HepG2 (cell line): ENCODE measurements around the gene TMEM125. TPM values are rescaled to one million over a fixed set of nuclear protein-coding genes. Genes with fewer than 3 reads are reported as not detected.

ENCODE experiments used
- ATF7-NPFF ChIP-seq: sonication (generic); formaldehyde crosslinking; IDR thresholded peaks from 2 replicates; pipeline ENCODE4 v1.8.1; 2023; ENCODE audit warnings: mild to moderate bottlenecking, low read depth, missing genetic modification reagents, moderate library complexity
- DMAP1 ChIP-seq: IDR thresholded peaks from 2 replicates; pipeline ENCODE4 v1.6.1; 2016
- ETV5 ChIP-seq: IDR thresholded peaks from 2 replicates; pipeline ENCODE4 v1.6.1; 2018; ENCODE audit warnings: missing biosample characterization, missing genetic modification reagents, inconsistent platforms, borderline replicate concordance
- GABPA ChIP-seq, 2 experiments: IDR thresholded peaks; 2 replicates each; pipeline ENCODE4 v1.6.1; 2011 to 2016; ENCODE audit warnings: low read depth in 2 of 2, low read length in 1 of 2, missing biosample characterization in 1 of 2, missing genetic modification characterization in 1 of 2
- HDAC2 ChIP-seq: sonication (generic); formaldehyde crosslinking; IDR thresholded peaks from 2 replicates; pipeline ENCODE4 v1.4.0; 2020; ENCODE audit warnings: missing genetic modification reagents
- NFRKB ChIP-seq: fragments of 450-650 bp; IDR thresholded peaks from 2 replicates; pipeline ENCODE4 v1.6.1; 2017
- RORA ChIP-seq: sonication (generic); formaldehyde crosslinking; IDR thresholded peaks from 2 replicates; pipeline ENCODE4 v1.5.0; 2020; ENCODE audit warnings: mild to moderate bottlenecking, missing genetic modification reagents, moderate library complexity
- SYNCRIP ChIP-seq: fragments of 200-400 bp; formaldehyde crosslinking; IDR thresholded peaks from 2 replicates; pipeline ENCODE4 v1.6.1; 2018; ENCODE audit warnings: mild to moderate bottlenecking, low read depth, low read length; ENCODE audit not compliant: insufficient read depth
- TBL1XR1 ChIP-seq: fragments of 150-350 bp; IDR thresholded peaks from 2 replicates; pipeline ENCODE4 v1.6.1; 2014; ENCODE audit warnings: borderline replicate concordance, low read length; ENCODE audit not compliant: partially characterized antibody
- ZFP62 ChIP-seq: sonication (generic); formaldehyde crosslinking; IDR thresholded peaks from 2 replicates; pipeline ENCODE4 v1.4.0; 2020; ENCODE audit warnings: missing genetic modification reagents
- ZFP82 ChIP-seq: sonication (generic); formaldehyde crosslinking; IDR thresholded peaks from 2 replicates; pipeline ENCODE4 v1.5.1; 2020; ENCODE audit warnings: mild to moderate bottlenecking, missing genetic modification reagents, borderline replicate concordance
- ZNF354B ChIP-seq: sonication (generic); formaldehyde crosslinking; IDR thresholded peaks from 2 replicates; pipeline ENCODE4 v1.8.0; 2022; ENCODE audit warnings: mild to moderate bottlenecking, missing genetic modification reagents
- ZNF629 ChIP-seq: sonication (generic); formaldehyde crosslinking; conservative IDR thresholded peaks from 2 replicates; pipeline ENCODE4 v1.5.0; 2020; ENCODE audit warnings: missing genetic modification reagents
- ZNF687 ChIP-seq: sonication (generic); formaldehyde crosslinking; IDR thresholded peaks from 2 replicates; pipeline ENCODE4 v1.5.1; 2020; ENCODE audit warnings: mild to moderate bottlenecking, missing genetic modification reagents, moderate library complexity
- polyA plus RNA-seq, 8 experiments: library from polyadenylated mRNA; depleted of rRNA in 3 of 8; stranded (reverse) in 7 of 8; unstranded in 1 of 8; fragments of >200 nt; fragmentation: Illumina TruSeq in 4 of 8; extraction: Trizol in 4 of 8; gene quantifications; 2 replicates each; pipeline versions ENCODE4 v1.2.1 to v1.2.3, GENCODE V29; 2011 to 2016; ENCODE audit warnings: low read depth in 4 of 8, missing spikeins in 1 of 8, mixed read lengths in 1 of 8; ENCODE audit not compliant: insufficient read depth in 1 of 8
- total RNA-seq, 5 experiments: library from RNA; depleted of rRNA; stranded (reverse); fragments of >200 nt; fragmentation: Illumina TruSeq; extraction: Trizol; gene quantifications; 2 replicates each; pipeline ENCODE4 v1.2.3, GENCODE V29; 2016; ENCODE audit warnings: low read depth in 1 of 5
- TF ChIP-seq, protein P1 (sequence below): sonication (generic); formaldehyde crosslinking; IDR thresholded peaks from 2 replicates; pipeline ENCODE4 v1.8.0; 2022; ENCODE audit warnings: mild to moderate bottlenecking, missing genetic modification reagents; ENCODE audit not compliant: insufficient replicate concordance
- TF ChIP-seq, protein P2 (sequence below): sonication (generic); formaldehyde crosslinking; IDR thresholded peaks from 2 replicates; pipeline ENCODE4 v1.4.0; 2020; ENCODE audit warnings: missing genetic modification reagents, borderline replicate concordance
- TF ChIP-seq, protein P3 (sequence below), 2 experiments: fragments of 450-650 bp in 1 of 2; sonication (generic) in 1 of 2; formaldehyde crosslinking; IDR thresholded peaks; 2 replicates each; pipeline versions ENCODE4 v1.5.0 to v1.8.0; 2020 to 2022; ENCODE audit warnings: mild to moderate bottlenecking in 1 of 2, missing genetic modification reagents in 1 of 2

TMEM125 gene
- total and polyA plus RNA-seq, 2 of the 13 experiments (the other 11 are each of a cell fraction or from before 2014, with no cell fraction given), result 0.03 TPM; not detected in 1

- TF ChIP-seq ETV5 (CRISPR knock-in tag), result peak; percentile 33; the same call in 1 of the 2 replicates
- peak; percentile 26; the same call in 1 of the 2 replicates for TF ChIP-seq ZNF687 (CRISPR knock-in tag)
- TF ChIP-seq ZFP62 (CRISPR knock-in tag), result no peak
- no peak for TF ChIP-seq DMAP1 (CRISPR knock-in tag)
- TF ChIP-seq ZNF354B (CRISPR knock-in tag), result no peak
- no peak for TF ChIP-seq NFRKB
- TF ChIP-seq, protein P1, sequence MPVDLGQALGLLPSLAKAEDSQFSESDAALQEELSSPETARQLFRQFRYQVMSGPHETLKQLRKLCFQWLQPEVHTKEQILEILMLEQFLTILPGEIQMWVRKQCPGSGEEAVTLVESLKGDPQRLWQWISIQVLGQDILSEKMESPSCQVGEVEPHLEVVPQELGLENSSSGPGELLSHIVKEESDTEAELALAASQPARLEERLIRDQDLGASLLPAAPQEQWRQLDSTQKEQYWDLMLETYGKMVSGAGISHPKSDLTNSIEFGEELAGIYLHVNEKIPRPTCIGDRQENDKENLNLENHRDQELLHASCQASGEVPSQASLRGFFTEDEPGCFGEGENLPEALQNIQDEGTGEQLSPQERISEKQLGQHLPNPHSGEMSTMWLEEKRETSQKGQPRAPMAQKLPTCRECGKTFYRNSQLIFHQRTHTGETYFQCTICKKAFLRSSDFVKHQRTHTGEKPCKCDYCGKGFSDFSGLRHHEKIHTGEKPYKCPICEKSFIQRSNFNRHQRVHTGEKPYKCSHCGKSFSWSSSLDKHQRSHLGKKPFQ (CRISPR knock-in tag), result no peak
- TF ChIP-seq ZNF629 (CRISPR knock-in tag), result no peak
- TF ChIP-seq TBL1XR1, result no peak
- TF ChIP-seq, protein P2, sequence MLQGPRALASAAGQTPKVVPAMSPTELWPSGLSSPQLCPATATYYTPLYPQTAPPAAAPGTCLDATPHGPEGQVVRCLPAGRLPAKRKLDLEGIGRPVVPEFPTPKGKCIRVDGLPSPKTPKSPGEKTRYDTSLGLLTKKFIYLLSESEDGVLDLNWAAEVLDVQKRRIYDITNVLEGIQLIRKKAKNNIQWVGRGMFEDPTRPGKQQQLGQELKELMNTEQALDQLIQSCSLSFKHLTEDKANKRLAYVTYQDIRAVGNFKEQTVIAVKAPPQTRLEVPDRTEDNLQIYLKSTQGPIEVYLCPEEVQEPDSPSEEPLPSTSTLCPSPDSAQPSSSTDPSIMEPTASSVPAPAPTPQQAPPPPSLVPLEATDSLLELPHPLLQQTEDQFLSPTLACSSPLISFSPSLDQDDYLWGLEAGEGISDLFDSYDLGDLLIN, result no peak
- no peak for TF ChIP-seq ZFP82 (CRISPR knock-in tag)
- TF ChIP-seq HDAC2 (CRISPR knock-in tag), result no peak
- TF ChIP-seq GABPA (IDR thresholded peaks at IDR 0.05; ENCODE audit: low read depth, low read length), result peak; percentile 42; the same call in 1 of the 2 replicates
- TF ChIP-seq GABPA (CRISPR knock-in tag; IDR thresholded peaks at IDR 0.05; ENCODE audit: low read depth), result peak; percentile 79
- TF ChIP-seq ATF7-NPFF (CRISPR knock-in tag), result no peak
- no peak for TF ChIP-seq RORA (CRISPR knock-in tag)
- TF ChIP-seq SYNCRIP, result no peak
- TF ChIP-seq, protein P3, sequence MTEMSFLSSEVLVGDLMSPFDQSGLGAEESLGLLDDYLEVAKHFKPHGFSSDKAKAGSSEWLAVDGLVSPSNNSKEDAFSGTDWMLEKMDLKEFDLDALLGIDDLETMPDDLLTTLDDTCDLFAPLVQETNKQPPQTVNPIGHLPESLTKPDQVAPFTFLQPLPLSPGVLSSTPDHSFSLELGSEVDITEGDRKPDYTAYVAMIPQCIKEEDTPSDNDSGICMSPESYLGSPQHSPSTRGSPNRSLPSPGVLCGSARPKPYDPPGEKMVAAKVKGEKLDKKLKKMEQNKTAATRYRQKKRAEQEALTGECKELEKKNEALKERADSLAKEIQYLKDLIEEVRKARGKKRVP (CRISPR knock-in tag; IDR thresholded peaks at IDR 0.05), result 0 out of 4 replicates have a peak, but pooled peaks of 1 of the 2 experiments have one; percentile 25
Measured at GRCh38 chr1:43274125-43274803, 4.5 kb downstream of the TMEM125 start (continued).
